A549 (cell line): ENCODE data around the gene MALRD1. TPM values are rescaled to one million over a fixed set of nuclear protein-coding genes. Genes with fewer than 3 reads are reported as not detected.

Source experiments
- ATAC-seq, 2 experiments: fragments of 200-7000 bp in 1 of 2; fragments of >200 bp in 1 of 2; cut with Nextera tagmentation in 1 of 2; cut with Tn5 transposase in 1 of 2; 3 replicates each; pipeline versions ENCODE4 v1.8.0 to v1.9.1; 2018 to 2020; ENCODE audit warnings: mild to moderate bottlenecking in 1 of 2, moderate library complexity in 1 of 2
- CTCF ChIA-PET: fragments of 300-600 bp; sonication (Branson Sonifier 250); formaldehyde crosslinking; extraction: SDS; loops from one replicate; lab custom pipeline; 2021; ENCODE audit warnings: antibody characterized with exemption, inconsistent platforms; lab: Yijun Ruan, JAX
- POLR2A ChIA-PET: fragments of 350-600 bp; formaldehyde crosslinking; extraction: SDS; loops from one replicate; lab custom pipeline; 2021; ENCODE audit warnings: antibody characterized with exemption, inconsistent platforms; lab: Yijun Ruan, JAX
- DNase-seq, 2 experiments: peaks; one replicate each; pipeline versions ENCODE4 v3.0.0 to v3.0.0-alpha.2; 2011 to 2016; ENCODE audit warnings: low read depth in 1 of 2, low spot score in 1 of 2
- FAIRE-seq: peaks from 2 replicates; lab custom pipeline; 2011; peaks lifted over from hg19 to GRCh38; lab: Jason Lieb, UNC
- H3K27ac ChIP-seq, 2 experiments: fragments of >200 bp; sonication (Bioruptor Twin); formaldehyde crosslinking; 3 replicates each; pipeline ENCODE4 v1.5.1; 2016 to 2017
- H3K4me1 ChIP-seq: fragments of >200 bp; sonication (Bioruptor Twin); formaldehyde crosslinking; 3 replicates; pipeline ENCODE4 v1.6.1; 2016
- H3K4me2 ChIP-seq: fragments of >200 bp; sonication (Bioruptor Twin); formaldehyde crosslinking; 3 replicates; pipeline ENCODE4 v1.6.1; 2016
- H3K4me3 ChIP-seq: fragments of >200 bp; sonication (Bioruptor Twin); formaldehyde crosslinking; 3 replicates; pipeline ENCODE4 v1.5.1; 2016
- H3K9me3 ChIP-seq: fragments of >200 bp; sonication (Bioruptor Twin); formaldehyde crosslinking; 3 replicates; pipeline ENCODE4 v1.6.1; 2016
- ATOH8 ChIP-seq: fragments of 250-450 bp; sonication (Bioruptor Pico); IDR thresholded peaks from 2 replicates; pipeline ENCODE4 v1.5.0; 2020; ENCODE audit warnings: low read depth, mild to moderate bottlenecking, moderate library complexity
- BHLHE40 ChIP-seq: IDR thresholded peaks from 2 replicates; pipeline ENCODE4 v1.6.1; 2012; ENCODE audit warnings: low read depth, low read length, inconsistent platforms
- CBX8 ChIP-seq: fragments of 200-600 bp; sonication (generic); IDR thresholded peaks from 2 replicates; pipeline ENCODE4 v1.6.1; 2016
- EHMT2 ChIP-seq: fragments of 200-600 bp; sonication (generic); IDR thresholded peaks from 2 replicates; pipeline ENCODE4 v1.6.1; 2016; ENCODE audit warnings: antibody characterized with exemption, low read depth, mild to moderate bottlenecking, moderate library complexity
- EP300 ChIP-seq, 2 experiments: fragments of >200 bp; sonication (Bioruptor Twin); formaldehyde crosslinking; IDR thresholded peaks; 2 replicates in 1 of 2; 3 replicates in 1 of 2; pipeline ENCODE4 v1.6.1; 2016 to 2017
- ESRRA ChIP-seq: fragments of 150-350 bp; IDR thresholded peaks from 2 replicates; pipeline ENCODE4 v1.6.1; 2014; ENCODE audit warnings: mild to moderate bottlenecking, low read length, borderline replicate concordance
- FOSL2 ChIP-seq, 2 experiments: fragments of 450-650 bp in 1 of 2; fragments of >200 bp in 1 of 2; sonication (Bioruptor Twin) in 1 of 2; formaldehyde crosslinking; IDR thresholded peaks; 2 replicates each; pipeline versions ENCODE4 v1.5.0 to v1.6.1; 2016 to 2020; ENCODE audit warnings: mild to moderate bottlenecking in 1 of 2, moderate library complexity in 1 of 2
- GATA3 ChIP-seq: IDR thresholded peaks from 2 replicates; pipeline ENCODE4 v1.6.1; 2012; ENCODE audit warnings: borderline replicate concordance
- HDAC2 ChIP-seq: fragments of 200-600 bp; sonication (generic); IDR thresholded peaks from 2 replicates; pipeline ENCODE4 v1.6.1; 2016
- HES2 ChIP-seq: fragments of >200 bp; sonication (Bioruptor Twin); formaldehyde crosslinking; IDR thresholded peaks from 2 replicates; pipeline ENCODE4 v1.6.1; 2016
- HOXA7 ChIP-seq: fragments of 250-450 bp; sonication (Bioruptor Pico); IDR thresholded peaks from 2 replicates; pipeline ENCODE4 v1.5.0; 2020; ENCODE audit warnings: mild to moderate bottlenecking, moderate library complexity
- JUN ChIP-seq, 2 experiments: fragments of >200 bp; sonication (Bioruptor Twin); formaldehyde crosslinking; IDR thresholded peaks; 2 replicates in 1 of 2; 3 replicates in 1 of 2; pipeline ENCODE4 v1.6.1; 2016 to 2017
- KDM1A ChIP-seq: fragments of 200-600 bp; sonication (generic); IDR thresholded peaks from 2 replicates; pipeline ENCODE4 v1.6.1; 2016; ENCODE audit warnings: low read depth, mild to moderate bottlenecking
- KDM5A ChIP-seq: fragments of 200-600 bp; sonication (generic); IDR thresholded peaks from 2 replicates; pipeline ENCODE4 v1.6.1; 2016; ENCODE audit warnings: antibody characterized with exemption, mild to moderate bottlenecking
- MAFK ChIP-seq: fragments of 450-650 bp; IDR thresholded peaks from 2 replicates; pipeline ENCODE4 v1.6.1; 2014; ENCODE audit not compliant: partially characterized antibody
- MAZ ChIP-seq: fragments of 150-350 bp; IDR thresholded peaks from 2 replicates; pipeline ENCODE4 v1.6.1; 2014; ENCODE audit warnings: antibody characterized with exemption, low read depth, low read length, borderline replicate concordance
- NPAS2 ChIP-seq: fragments of 250-450 bp; sonication (Bioruptor Pico); IDR thresholded peaks from 2 replicates; pipeline ENCODE4 v1.8.0; 2022; ENCODE audit warnings: mild to moderate bottlenecking, moderate library complexity, borderline replicate concordance
- PHF8 ChIP-seq: fragments of 200-600 bp; sonication (generic); IDR thresholded peaks from 2 replicates; pipeline ENCODE4 v1.6.1; 2016; ENCODE audit warnings: low read depth, mild to moderate bottlenecking, antibody characterized with exemption, moderate library complexity, borderline replicate concordance
- RCOR1 ChIP-seq: fragments of 150-350 bp; IDR thresholded peaks from 2 replicates; pipeline ENCODE4 v1.6.1; 2014; ENCODE audit warnings: antibody characterized with exemption, low read length, low read depth
- REST ChIP-seq: fragments of 200-600 bp; sonication (generic); IDR thresholded peaks from 2 replicates; pipeline ENCODE4 v1.6.1; 2016; ENCODE audit warnings: antibody characterized with exemption, mild to moderate bottlenecking, moderate library complexity
- RFX5 ChIP-seq: fragments of 450-650 bp; IDR thresholded peaks from 2 replicates; pipeline ENCODE4 v1.7.1; 2014; ENCODE audit warnings: antibody characterized with exemption, mild to moderate bottlenecking, moderate library complexity
- RNF2 ChIP-seq: fragments of 200-600 bp; sonication (generic); IDR thresholded peaks from 2 replicates; pipeline ENCODE4 v1.6.1; 2016; ENCODE audit warnings: low read depth, mild to moderate bottlenecking, antibody characterized with exemption, moderate library complexity, borderline replicate concordance
- TP53 ChIP-seq: fragments of 250-450 bp; sonication (Bioruptor Pico); IDR thresholded peaks from 2 replicates; pipeline ENCODE4 v1.5.0; 2021; ENCODE audit warnings: mild to moderate bottlenecking, moderate library complexity
- ZSCAN20 ChIP-seq: fragments of 250-450 bp; sonication (Bioruptor Pico); IDR thresholded peaks from 2 replicates; pipeline ENCODE4 v1.8.0; 2022; ENCODE audit warnings: mild to moderate bottlenecking, moderate library complexity
- WGBS: methylation state at CpG from one replicate; pipeline ENCODE4 v1.1.6; 2017; ENCODE audit errors: missing lambda C conversion rate; 5-methylcytosine and 5-hydroxymethylcytosine counted together
- polyA plus RNA-seq, 4 experiments: library from polyadenylated mRNA; depleted of rRNA in 3 of 4; stranded (reverse); fragments of >200 nt; fragmentation: RNase III in 1 of 4; extraction: RNeasy Plus Mini Kit Qiagen cat#74134 plus additional on column Dnase treatment in 1 of 4; gene quantifications; 2 replicates in 3 of 4; 3 replicates in 1 of 4; pipeline ENCODE4 v1.2.3, GENCODE V29; 2011 to 2017

Gene MALRD1
- polyA plus RNA-seq, 2 of the 4 experiments (the other 2 are of a cell fraction), result not detected

- no peak overlapping the region for H3K4me2 ChIP-seq
- 42% methylated on average over 1 of the region's 1 CpG for whole genome bisulfite sequencing
- TF ChIP-seq CBX8 (no peak), ATOH8 (CRISPR knock-in tag) (no peak), REST (no peak), NPAS2 (CRISPR knock-in tag) (no peak), TP53 (CRISPR knock-in tag) (no peak), JUN (IDR thresholded peaks at IDR 0.05) (no peak), BHLHE40 (no peak), ESRRA (no peak), EHMT2 (no peak), MAFK (no peak), GATA3 (no peak), FOSL2 (IDR thresholded peaks at IDR 0.05) (no peak), FOSL2 (CRISPR knock-in tag; IDR thresholded peaks at IDR 0.05) (no peak), HDAC2 (no peak)
- TF ChIP-seq, all 56 proteins: peak for 0
- FAIRE-seq, result no peak
- H3K9me3 ChIP-seq, result no peaks in the 10 kb centered on the region
- H3K27ac ChIP-seq, result no peak overlapping the region
- ChIA-PET POLR2A (no interaction called here), CTCF (no interaction called here)
- H3K4me1 ChIP-seq, result no peaks in the 10 kb centered on the region
- no peak for DNase-seq
- H3K4me3 ChIP-seq, result no peak overlapping the region
- no peak for ATAC-seq
Observed at GRCh38 chr10:19033741-19034140, 14.9 kb upstream of the MALRD1 start.

- ChIA-PET POLR2A (no interaction called here), CTCF (interaction anchor here (0.6 kb wide), 1 partner anchor 16 kb away, joined by 3 read pairs; no protein-coding TSS in a partner anchor)
- ATAC-seq (no peak), DNase-seq (no peak)
- WGBS, result 23% methylated on average over 3 of the region's 3 CpGs
- Histone ChIP-seq H3K9me3 (no peaks in the 10 kb centered on the region), H3K4me3 (no peak overlapping the region), H3K4me1 (no peaks in the 10 kb centered on the region)
- TF ChIP-seq GATA3, result no peak
- no peak for TF ChIP-seq RFX5
- no peak for TF ChIP-seq HOXA7 (CRISPR knock-in tag)
- TF ChIP-seq ZSCAN20 (CRISPR knock-in tag), result no peak
- TF ChIP-seq KDM1A, result no peak
- no peak for TF ChIP-seq KDM5A
- TF ChIP-seq REST, result no peak
- TF ChIP-seq PHF8, result no peak
- no peak for TF ChIP-seq RNF2
- no peak for TF ChIP-seq ATOH8 (CRISPR knock-in tag)
- TF ChIP-seq HES2, result no peak
- no peak for TF ChIP-seq EP300 (IDR thresholded peaks at IDR 0.05)
- TF ChIP-seq MAZ, result no peak
- no peak for TF ChIP-seq RCOR1
- TF ChIP-seq, all 56 proteins: peak for 0
- no peak for FAIRE-seq
- no peak overlapping the region for H3K4me2 ChIP-seq
- H3K27ac ChIP-seq, result no peak overlapping the region
Observed at GRCh38 chr10:19041171-19041570, 7.4 kb upstream of the MALRD1 start.
